OCI-LY3 (cell line): ENCODE data around the gene C1orf87.

ENCODE experiments used
- EZH2phosphoT487 ChIP-seq: fragments of 200-600 bp; shearing (Covaris generic); IDR thresholded peaks from 2 replicates; pipeline ENCODE4 v1.6.1; 2018; ENCODE audit warnings: antibody characterized with exemption, mixed run types, low read depth
- TF ChIP-seq, protein P1 (sequence below): fragments of 200-600, 300-600 bp; sonication (generic); IDR thresholded peaks from 2 replicates; pipeline ENCODE4 v1.5.1; 2014; ENCODE audit warnings: antibody characterized with exemption, low read length, low read depth

DNA sequence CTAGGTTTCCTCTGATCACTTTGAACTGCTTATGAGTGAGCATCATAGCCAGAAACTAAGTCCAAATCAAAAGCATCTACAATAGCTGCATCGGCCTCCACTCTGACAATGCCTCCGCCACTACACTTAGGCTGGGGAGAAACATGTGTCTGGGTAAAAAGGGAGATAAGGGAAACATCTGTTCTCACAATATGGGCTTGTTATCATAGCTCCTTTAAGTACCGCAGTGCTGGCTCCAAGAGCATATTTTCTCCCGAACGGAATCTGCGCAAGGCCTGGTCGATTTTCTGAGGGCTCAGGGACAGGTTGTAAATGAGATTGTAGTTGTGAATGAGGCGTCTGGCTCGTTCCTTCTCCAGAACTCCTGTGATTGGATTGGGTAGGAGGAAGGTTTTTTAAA lies 83.1 kb downstream of the C1orf87 start:
- TF ChIP-seq, protein P1, sequence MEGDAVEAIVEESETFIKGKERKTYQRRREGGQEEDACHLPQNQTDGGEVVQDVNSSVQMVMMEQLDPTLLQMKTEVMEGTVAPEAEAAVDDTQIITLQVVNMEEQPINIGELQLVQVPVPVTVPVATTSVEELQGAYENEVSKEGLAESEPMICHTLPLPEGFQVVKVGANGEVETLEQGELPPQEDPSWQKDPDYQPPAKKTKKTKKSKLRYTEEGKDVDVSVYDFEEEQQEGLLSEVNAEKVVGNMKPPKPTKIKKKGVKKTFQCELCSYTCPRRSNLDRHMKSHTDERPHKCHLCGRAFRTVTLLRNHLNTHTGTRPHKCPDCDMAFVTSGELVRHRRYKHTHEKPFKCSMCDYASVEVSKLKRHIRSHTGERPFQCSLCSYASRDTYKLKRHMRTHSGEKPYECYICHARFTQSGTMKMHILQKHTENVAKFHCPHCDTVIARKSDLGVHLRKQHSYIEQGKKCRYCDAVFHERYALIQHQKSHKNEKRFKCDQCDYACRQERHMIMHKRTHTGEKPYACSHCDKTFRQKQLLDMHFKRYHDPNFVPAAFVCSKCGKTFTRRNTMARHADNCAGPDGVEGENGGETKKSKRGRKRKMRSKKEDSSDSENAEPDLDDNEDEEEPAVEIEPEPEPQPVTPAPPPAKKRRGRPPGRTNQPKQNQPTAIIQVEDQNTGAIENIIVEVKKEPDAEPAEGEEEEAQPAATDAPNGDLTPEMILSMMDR = no peak
- TF ChIP-seq EZH2phosphoT487 = no peak
